Measurements from ENCODE around the gene POLN.

- TF ChIP-seq CTCF (IDR thresholded peaks at IDR 0.05): no peak
- TF ChIP-seq POLR2A (IDR thresholded peaks at IDR 0.05): no peak
These were observed 100.7 kb downstream of the POLN start for GRCh38 chr4:2141022-2141761.
